GM23338 (cell line): ENCODE measurements around the gene NRCAM. TPM values are rescaled to one million over a fixed set of nuclear protein-coding genes. Genes with fewer than 3 reads are reported as not detected.

Experiments used
- ATAC-seq: fragments of 200-7000 bp; cut with Tn5 transposase; 3 replicates; pipeline ENCODE4 v1.9.1; 2020
- DNase-seq: peaks from one replicate; pipeline ENCODE4 v3.0.0-alpha.2; 2015; ENCODE audit warnings: low spot score
- H2AFZ ChIP-seq: fragments of 200-600 bp; sonication (generic); 2 replicates; pipeline ENCODE4 v1.8.0; 2016; ENCODE audit warnings: antibody characterized with exemption, mild to moderate bottlenecking, moderate library complexity
- H3F3A ChIP-seq: fragments of 200-600 bp; sonication (generic); replicated peaks from 2 replicates; pipeline ENCODE4 v1.8.0; 2017; ENCODE audit warnings: antibody characterized with exemption, mixed run types, low read depth
- H3K27ac ChIP-seq: fragments of 200-600 bp; sonication (generic); 2 replicates; pipeline ENCODE4 v1.6.1; 2016; ENCODE audit warnings: low read depth
- H3K27me3 ChIP-seq: fragments of 200-600 bp; sonication (generic); 2 replicates; pipeline ENCODE4 v1.8.0; 2016; ENCODE audit warnings: mild to moderate bottlenecking, mixed run types, moderate library complexity; ENCODE audit not compliant: insufficient read depth
- H3K36me3 ChIP-seq: fragments of 200-600 bp; sonication (generic); 2 replicates; pipeline ENCODE4 v1.8.0; 2016; ENCODE audit warnings: mild to moderate bottlenecking; ENCODE audit not compliant: insufficient read depth
- H3K4me1 ChIP-seq: fragments of 200-600 bp; sonication (generic); 2 replicates; pipeline ENCODE4 v1.8.0; 2016; ENCODE audit warnings: mild to moderate bottlenecking, moderate library complexity; ENCODE audit not compliant: insufficient read depth
- H3K4me2 ChIP-seq: fragments of 200-600 bp; sonication (generic); 2 replicates; pipeline ENCODE4 v1.7.1; 2017; ENCODE audit warnings: mixed run types
- H3K4me3 ChIP-seq: fragments of 200-600 bp; sonication (generic); 2 replicates; pipeline ENCODE4 v1.6.1; 2016; ENCODE audit warnings: mixed run types
- H3K79me2 ChIP-seq: fragments of 200-600 bp; sonication (generic); replicated peaks from 2 replicates; pipeline ENCODE4 v1.8.0; 2017; ENCODE audit warnings: mild to moderate bottlenecking; ENCODE audit not compliant: insufficient read depth
- H3K9me2 ChIP-seq: fragments of 200-600 bp; sonication (generic); 2 replicates; pipeline ENCODE4 v1.8.0; 2017; ENCODE audit not compliant: insufficient read depth
- H4K20me1 ChIP-seq: fragments of 200-600 bp; sonication (generic); replicated peaks from 2 replicates; pipeline ENCODE4 v1.8.0; 2017; ENCODE audit warnings: mild to moderate bottlenecking; ENCODE audit not compliant: insufficient read depth
- H3K27ac Mint-ChIP-seq: 2 replicates; pipeline ENCODE4 v1.8.0; 2020; ENCODE audit warnings: inconsistent platforms, mild to moderate bottlenecking, moderate library complexity, mixed read lengths
- H3K27me3 Mint-ChIP-seq: 3 replicates; pipeline ENCODE4 v1.8.0; 2022; ENCODE audit warnings: low read depth, mild to moderate bottlenecking, moderate library complexity, mixed read lengths, inconsistent platforms; ENCODE audit not compliant: insufficient read depth, poor library complexity
- H3K36me3 Mint-ChIP-seq: 3 replicates; pipeline ENCODE4 v1.8.0; 2021; ENCODE audit warnings: low read depth, mild to moderate bottlenecking, inconsistent platforms, moderate library complexity, mixed read lengths
- H3K4me1 Mint-ChIP-seq: 3 replicates; pipeline ENCODE4 v1.8.0; 2020; ENCODE audit warnings: mild to moderate bottlenecking, inconsistent platforms, mixed read lengths
- H3K4me3 Mint-ChIP-seq: 3 replicates; pipeline ENCODE4 v1.8.0; 2021; ENCODE audit warnings: moderate library complexity, mild to moderate bottlenecking, inconsistent platforms, mixed read lengths
- H3K9me3 Mint-ChIP-seq: 3 replicates; pipeline ENCODE4 v1.8.0; 2020; ENCODE audit warnings: moderate library complexity, mild to moderate bottlenecking, inconsistent platforms, mixed read lengths
- CREB1 ChIP-seq: fragments of 250-450 bp; sonication (Bioruptor Pico); IDR thresholded peaks from 2 replicates; pipeline ENCODE4 v1.5.0; 2020; ENCODE audit warnings: low read depth, mild to moderate bottlenecking, moderate library complexity
- EZH2 ChIP-seq: fragments of 200-600 bp; sonication (generic); IDR thresholded peaks from one replicate; pipeline ENCODE4 v1.8.0; 2017; ENCODE audit warnings: antibody characterized with exemption, mild to moderate bottlenecking, low read depth; ENCODE audit not compliant: unreplicated experiment
- EZH2phosphoT487 ChIP-seq: fragments of 200-600 bp; sonication (generic); IDR thresholded peaks from one replicate; pipeline ENCODE4 v1.8.1; 2018; ENCODE audit warnings: antibody characterized with exemption; ENCODE audit not compliant: unreplicated experiment
- JUNB ChIP-seq: IDR thresholded peaks from one replicate; pipeline ENCODE4 v1.6.1; 2016; ENCODE audit warnings: antibody characterized with exemption; ENCODE audit not compliant: unreplicated experiment
- NANOG ChIP-seq: IDR thresholded peaks from 2 replicates; pipeline ENCODE4 v1.6.1; 2016; ENCODE audit warnings: antibody characterized with exemption, borderline replicate concordance
- POLR2AphosphoS5 ChIP-seq: IDR thresholded peaks from 2 replicates; pipeline ENCODE4 v1.6.1; 2016; ENCODE audit warnings: antibody characterized with exemption, low read depth
- STAT1 ChIP-seq: IDR thresholded peaks from one replicate; pipeline ENCODE4 v1.6.1; 2016; ENCODE audit warnings: antibody characterized with exemption; ENCODE audit not compliant: unreplicated experiment
- ZNF114 ChIP-seq: fragments of 250-450 bp; sonication (Bioruptor Pico); IDR thresholded peaks from 2 replicates; pipeline ENCODE4 v1.5.0; 2020; ENCODE audit warnings: mild to moderate bottlenecking, moderate library complexity
- ZNF331 ChIP-seq: fragments of 250-450 bp; sonication (Bioruptor Pico); IDR thresholded peaks from 2 replicates; pipeline ENCODE4 v1.5.0; 2020; ENCODE audit warnings: low read depth, mild to moderate bottlenecking, moderate library complexity
- polyA plus RNA-seq: library from polyadenylated mRNA; unstranded; fragments of >200 nt; fragmentation: Nextera tagmentation; extraction: Ambion mirVana; gene quantifications from 2 replicates; pipeline ENCODE4 v1.2.1, GENCODE V29; 2016
- total RNA-seq: library from RNA; depleted of rRNA; stranded (reverse); fragments of >200 nt; shearing (Covaris generic); gene quantifications from 2 replicates; pipeline ENCODE4 v1.2.3, GENCODE V29; 2014
- TF ChIP-seq, protein P1 (sequence below): IDR thresholded peaks from 2 replicates; pipeline ENCODE4 v1.6.1; 2016; ENCODE audit warnings: antibody characterized with exemption
- TF ChIP-seq, protein P2 (sequence below), 2 experiments: fragments of 200-600 bp in 1 of 2; sonication (generic) in 1 of 2; conservative IDR thresholded peaks; 2 replicates each; pipeline versions ENCODE4 v1.5.1 to v1.6.1; 2016 to 2017; ENCODE audit warnings: antibody characterized with exemption in 2 of 2, low read depth in 2 of 2, mild to moderate bottlenecking in 2 of 2, moderate library complexity in 1 of 2
- TF ChIP-seq, protein P3 (sequence below): IDR thresholded peaks from one replicate; pipeline ENCODE4 v1.6.1; 2018; ENCODE audit warnings: antibody characterized with exemption; ENCODE audit not compliant: unreplicated experiment
- TF ChIP-seq, protein P4 (sequence below): fragments of 250-450 bp; sonication (Bioruptor Pico); IDR thresholded peaks from 2 replicates; pipeline ENCODE4 v1.5.0; 2020; ENCODE audit warnings: mild to moderate bottlenecking, moderate library complexity

NRCAM gene
- total and polyA plus RNA-seq, 2 experiments from 2014 or later, result 2.5 to 6.8 TPM

DNA sequence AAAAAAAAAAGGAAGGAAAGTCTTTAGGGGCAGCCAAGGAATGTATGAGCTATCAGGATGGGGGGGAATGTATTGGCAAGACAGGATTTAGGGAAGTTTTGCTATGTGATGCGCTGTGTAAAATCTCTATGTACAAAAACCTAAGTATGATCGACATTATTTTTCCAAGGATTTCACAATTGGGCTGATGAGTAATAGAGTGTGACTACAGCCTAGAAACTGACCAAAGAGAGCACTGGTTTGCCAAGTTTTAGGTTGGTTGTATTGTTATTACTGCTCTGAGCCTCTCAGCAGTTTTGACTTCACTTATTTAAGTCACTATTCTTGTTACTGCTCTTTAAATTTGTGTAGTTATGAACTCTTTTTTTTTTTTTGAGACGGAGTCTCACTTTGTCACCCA is 107.3 kb downstream of the NRCAM start:
- ATAC-seq (no peak), DNase-seq (no peak)
- Histone ChIP-seq H3K4me1 (peaks cover 23% of the 10 kb centered on the region), H3K9me2 (no peaks in the 10 kb centered on the region; the same call in 1 of the 2 replicates), H4K20me1 (no peaks in the 10 kb centered on the region), H3K4me2 (no peak overlapping the region), H3K79me2 (no peaks in the 10 kb centered on the region), H2AFZ (no peak overlapping the region), H3K36me3 (no peaks in the 10 kb centered on the region), H3F3A (no peaks in the 10 kb centered on the region), H3K27ac (no peak overlapping the region), H3K4me3 (no peak overlapping the region), H3K27me3 (no peaks in the 10 kb centered on the region)
- Mint-ChIP-seq H3K27ac (no peak overlapping the region), H3K27me3 (peaks cover 2% of the 10 kb centered on the region), H3K4me1 (peaks cover 24% of the 10 kb centered on the region), H3K36me3 (no peaks in the 10 kb centered on the region), H3K9me3 (no peaks in the 10 kb centered on the region; the same call in 2 of the 3 replicates), H3K4me3 (no peak overlapping the region)
- TF ChIP-seq NANOG (no peak), EZH2phosphoT487 (no peak), CREB1 (no peak), EZH2 (no peak), JUNB (no peak), POLR2AphosphoS5 (no peak), ZNF331 (CRISPR knock-in tag) (no peak), STAT1 (no peak), ZNF114 (no peak)
- TF ChIP-seq, protein P1, sequence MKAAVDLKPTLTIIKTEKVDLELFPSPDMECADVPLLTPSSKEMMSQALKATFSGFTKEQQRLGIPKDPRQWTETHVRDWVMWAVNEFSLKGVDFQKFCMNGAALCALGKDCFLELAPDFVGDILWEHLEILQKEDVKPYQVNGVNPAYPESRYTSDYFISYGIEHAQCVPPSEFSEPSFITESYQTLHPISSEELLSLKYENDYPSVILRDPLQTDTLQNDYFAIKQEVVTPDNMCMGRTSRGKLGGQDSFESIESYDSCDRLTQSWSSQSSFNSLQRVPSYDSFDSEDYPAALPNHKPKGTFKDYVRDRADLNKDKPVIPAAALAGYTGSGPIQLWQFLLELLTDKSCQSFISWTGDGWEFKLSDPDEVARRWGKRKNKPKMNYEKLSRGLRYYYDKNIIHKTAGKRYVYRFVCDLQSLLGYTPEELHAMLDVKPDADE, result no peak
- TF ChIP-seq, protein P2, sequence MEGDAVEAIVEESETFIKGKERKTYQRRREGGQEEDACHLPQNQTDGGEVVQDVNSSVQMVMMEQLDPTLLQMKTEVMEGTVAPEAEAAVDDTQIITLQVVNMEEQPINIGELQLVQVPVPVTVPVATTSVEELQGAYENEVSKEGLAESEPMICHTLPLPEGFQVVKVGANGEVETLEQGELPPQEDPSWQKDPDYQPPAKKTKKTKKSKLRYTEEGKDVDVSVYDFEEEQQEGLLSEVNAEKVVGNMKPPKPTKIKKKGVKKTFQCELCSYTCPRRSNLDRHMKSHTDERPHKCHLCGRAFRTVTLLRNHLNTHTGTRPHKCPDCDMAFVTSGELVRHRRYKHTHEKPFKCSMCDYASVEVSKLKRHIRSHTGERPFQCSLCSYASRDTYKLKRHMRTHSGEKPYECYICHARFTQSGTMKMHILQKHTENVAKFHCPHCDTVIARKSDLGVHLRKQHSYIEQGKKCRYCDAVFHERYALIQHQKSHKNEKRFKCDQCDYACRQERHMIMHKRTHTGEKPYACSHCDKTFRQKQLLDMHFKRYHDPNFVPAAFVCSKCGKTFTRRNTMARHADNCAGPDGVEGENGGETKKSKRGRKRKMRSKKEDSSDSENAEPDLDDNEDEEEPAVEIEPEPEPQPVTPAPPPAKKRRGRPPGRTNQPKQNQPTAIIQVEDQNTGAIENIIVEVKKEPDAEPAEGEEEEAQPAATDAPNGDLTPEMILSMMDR (conservative IDR thresholded peaks at IDR 0.05; ENCODE audit: low read depth in 2 of 2), result no peak
- TF ChIP-seq, protein P3, sequence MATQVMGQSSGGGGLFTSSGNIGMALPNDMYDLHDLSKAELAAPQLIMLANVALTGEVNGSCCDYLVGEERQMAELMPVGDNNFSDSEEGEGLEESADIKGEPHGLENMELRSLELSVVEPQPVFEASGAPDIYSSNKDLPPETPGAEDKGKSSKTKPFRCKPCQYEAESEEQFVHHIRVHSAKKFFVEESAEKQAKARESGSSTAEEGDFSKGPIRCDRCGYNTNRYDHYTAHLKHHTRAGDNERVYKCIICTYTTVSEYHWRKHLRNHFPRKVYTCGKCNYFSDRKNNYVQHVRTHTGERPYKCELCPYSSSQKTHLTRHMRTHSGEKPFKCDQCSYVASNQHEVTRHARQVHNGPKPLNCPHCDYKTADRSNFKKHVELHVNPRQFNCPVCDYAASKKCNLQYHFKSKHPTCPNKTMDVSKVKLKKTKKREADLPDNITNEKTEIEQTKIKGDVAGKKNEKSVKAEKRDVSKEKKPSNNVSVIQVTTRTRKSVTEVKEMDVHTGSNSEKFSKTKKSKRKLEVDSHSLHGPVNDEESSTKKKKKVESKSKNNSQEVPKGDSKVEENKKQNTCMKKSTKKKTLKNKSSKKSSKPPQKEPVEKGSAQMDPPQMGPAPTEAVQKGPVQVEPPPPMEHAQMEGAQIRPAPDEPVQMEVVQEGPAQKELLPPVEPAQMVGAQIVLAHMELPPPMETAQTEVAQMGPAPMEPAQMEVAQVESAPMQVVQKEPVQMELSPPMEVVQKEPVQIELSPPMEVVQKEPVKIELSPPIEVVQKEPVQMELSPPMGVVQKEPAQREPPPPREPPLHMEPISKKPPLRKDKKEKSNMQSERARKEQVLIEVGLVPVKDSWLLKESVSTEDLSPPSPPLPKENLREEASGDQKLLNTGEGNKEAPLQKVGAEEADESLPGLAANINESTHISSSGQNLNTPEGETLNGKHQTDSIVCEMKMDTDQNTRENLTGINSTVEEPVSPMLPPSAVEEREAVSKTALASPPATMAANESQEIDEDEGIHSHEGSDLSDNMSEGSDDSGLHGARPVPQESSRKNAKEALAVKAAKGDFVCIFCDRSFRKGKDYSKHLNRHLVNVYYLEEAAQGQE, result no peak
- TF ChIP-seq, protein P4, sequence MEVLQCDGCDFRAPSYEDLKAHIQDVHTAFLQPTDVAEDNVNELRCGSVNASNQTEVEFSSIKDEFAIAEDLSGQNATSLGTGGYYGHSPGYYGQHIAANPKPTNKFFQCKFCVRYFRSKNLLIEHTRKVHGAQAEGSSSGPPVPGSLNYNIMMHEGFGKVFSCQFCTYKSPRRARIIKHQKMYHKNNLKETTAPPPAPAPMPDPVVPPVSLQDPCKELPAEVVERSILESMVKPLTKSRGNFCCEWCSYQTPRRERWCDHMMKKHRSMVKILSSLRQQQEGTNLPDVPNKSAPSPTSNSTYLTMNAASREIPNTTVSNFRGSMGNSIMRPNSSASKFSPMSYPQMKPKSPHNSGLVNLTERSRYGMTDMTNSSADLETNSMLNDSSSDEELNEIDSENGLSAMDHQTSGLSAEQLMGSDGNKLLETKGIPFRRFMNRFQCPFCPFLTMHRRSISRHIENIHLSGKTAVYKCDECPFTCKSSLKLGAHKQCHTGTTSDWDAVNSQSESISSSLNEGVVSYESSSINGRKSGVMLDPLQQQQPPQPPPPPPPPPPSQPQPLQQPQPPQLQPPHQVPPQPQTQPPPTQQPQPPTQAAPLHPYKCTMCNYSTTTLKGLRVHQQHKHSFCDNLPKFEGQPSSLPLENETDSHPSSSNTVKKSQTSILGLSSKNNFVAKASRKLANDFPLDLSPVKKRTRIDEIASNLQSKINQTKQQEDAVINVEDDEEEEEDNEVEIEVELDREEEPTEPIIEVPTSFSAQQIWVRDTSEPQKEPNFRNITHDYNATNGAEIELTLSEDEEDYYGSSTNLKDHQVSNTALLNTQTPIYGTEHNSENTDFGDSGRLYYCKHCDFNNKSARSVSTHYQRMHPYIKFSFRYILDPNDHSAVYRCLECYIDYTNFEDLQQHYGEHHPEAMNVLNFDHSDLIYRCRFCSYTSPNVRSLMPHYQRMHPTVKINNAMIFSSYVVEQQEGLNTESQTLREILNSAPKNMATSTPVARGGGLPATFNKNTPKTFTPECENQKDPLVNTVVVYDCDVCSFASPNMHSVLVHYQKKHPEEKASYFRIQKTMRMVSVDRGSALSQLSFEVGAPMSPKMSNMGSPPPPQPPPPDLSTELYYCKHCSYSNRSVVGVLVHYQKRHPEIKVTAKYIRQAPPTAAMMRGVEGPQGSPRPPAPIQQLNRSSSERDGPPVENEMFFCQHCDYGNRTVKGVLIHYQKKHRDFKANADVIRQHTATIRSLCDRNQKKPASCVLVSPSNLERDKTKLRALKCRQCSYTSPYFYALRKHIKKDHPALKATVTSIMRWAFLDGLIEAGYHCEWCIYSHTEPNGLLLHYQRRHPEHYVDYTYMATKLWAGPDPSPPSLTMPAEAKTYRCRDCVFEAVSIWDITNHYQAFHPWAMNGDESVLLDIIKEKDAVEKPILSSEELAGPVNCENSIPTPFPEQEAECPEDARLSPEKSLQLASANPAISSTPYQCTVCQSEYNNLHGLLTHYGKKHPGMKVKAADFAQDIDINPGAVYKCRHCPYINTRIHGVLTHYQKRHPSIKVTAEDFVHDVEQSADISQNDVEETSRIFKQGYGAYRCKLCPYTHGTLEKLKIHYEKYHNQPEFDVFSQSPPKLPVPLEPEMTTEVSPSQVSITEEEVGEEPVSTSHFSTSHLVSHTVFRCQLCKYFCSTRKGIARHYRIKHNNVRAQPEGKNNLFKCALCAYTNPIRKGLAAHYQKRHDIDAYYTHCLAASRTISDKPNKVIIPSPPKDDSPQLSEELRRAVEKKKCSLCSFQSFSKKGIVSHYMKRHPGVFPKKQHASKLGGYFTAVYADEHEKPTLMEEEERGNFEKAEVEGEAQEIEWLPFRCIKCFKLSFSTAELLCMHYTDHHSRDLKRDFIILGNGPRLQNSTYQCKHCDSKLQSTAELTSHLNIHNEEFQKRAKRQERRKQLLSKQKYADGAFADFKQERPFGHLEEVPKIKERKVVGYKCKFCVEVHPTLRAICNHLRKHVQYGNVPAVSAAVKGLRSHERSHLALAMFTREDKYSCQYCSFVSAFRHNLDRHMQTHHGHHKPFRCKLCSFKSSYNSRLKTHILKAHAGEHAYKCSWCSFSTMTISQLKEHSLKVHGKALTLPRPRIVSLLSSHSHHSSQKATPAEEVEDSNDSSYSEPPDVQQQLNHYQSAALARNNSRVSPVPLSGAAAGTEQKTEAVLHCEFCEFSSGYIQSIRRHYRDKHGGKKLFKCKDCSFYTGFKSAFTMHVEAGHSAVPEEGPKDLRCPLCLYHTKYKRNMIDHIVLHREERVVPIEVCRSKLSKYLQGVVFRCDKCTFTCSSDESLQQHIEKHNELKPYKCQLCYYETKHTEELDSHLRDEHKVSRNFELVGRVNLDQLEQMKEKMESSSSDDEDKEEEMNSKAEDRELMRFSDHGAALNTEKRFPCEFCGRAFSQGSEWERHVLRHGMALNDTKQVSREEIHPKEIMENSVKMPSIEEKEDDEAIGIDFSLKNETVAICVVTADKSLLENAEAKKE (CRISPR knock-in tag), result no peak
